PC-9 (cell line): Measurements from ENCODE around the gene SCG5. TPM values are rescaled to one million over a fixed set of nuclear protein-coding genes. Genes with fewer than 3 reads are reported as not detected.

Source experiments
- BruUV-seq: library from RNA; stranded (reverse); fragments of 400-500 nt; replicated peaks from 2 replicates; lab custom pipeline; 2021; lab: Mats Ljungman, UMichigan
- CTCF ChIA-PET: fragments of 300-600 bp; sonication (Branson Sonifier 250); formaldehyde crosslinking; loops from one replicate; lab custom pipeline; 2022; ENCODE audit warnings: antibody characterized with exemption; lab: Charles Lee
- POLR2A ChIA-PET: fragments of 300-600 bp; sonication (Branson Sonifier 250); formaldehyde crosslinking; loops from one replicate; lab custom pipeline; 2022; ENCODE audit warnings: antibody characterized with exemption; ENCODE audit not compliant: unreplicated experiment; lab: Charles Lee
- DNase-seq, 2 experiments: peaks; one replicate each; pipeline versions ENCODE4 v3.0.0 to v3.0.0-alpha.2; 2015 to 2022; ENCODE audit warnings: mixed read lengths in 1 of 2
- H2AFZ ChIP-seq: fragments of 200-600 bp; sonication (generic); 2 replicates; pipeline ENCODE4 v1.8.1; 2017; ENCODE audit warnings: antibody characterized with exemption
- H3F3A ChIP-seq: fragments of 200-600 bp; sonication (generic); 2 replicates; pipeline ENCODE4 v1.8.1; 2017; ENCODE audit warnings: antibody characterized with exemption, mild to moderate bottlenecking, low read depth; ENCODE audit not compliant: insufficient read depth
- H3K27ac ChIP-seq: fragments of 200-600 bp; sonication (generic); 2 replicates; pipeline ENCODE4 v1.6.1; 2016; ENCODE audit warnings: mixed run types
- H3K27me3 ChIP-seq: fragments of 200-600 bp; sonication (generic); 2 replicates; pipeline ENCODE4 v1.6.1; 2016; ENCODE audit warnings: low read depth, mixed run types; ENCODE audit not compliant: insufficient read depth
- H3K36me3 ChIP-seq: fragments of 200-600 bp; sonication (generic); 2 replicates; pipeline ENCODE4 v1.6.1; 2016; ENCODE audit warnings: low read depth, mixed run types
- H3K4me1 ChIP-seq: fragments of 200-600 bp; sonication (generic); replicated peaks from 2 replicates; pipeline ENCODE4 v1.6.1; 2016; ENCODE audit warnings: mixed run types; ENCODE audit not compliant: insufficient read depth
- H3K4me2 ChIP-seq: fragments of 200-600 bp; sonication (generic); 2 replicates; pipeline ENCODE4 v1.6.1; 2017; ENCODE audit warnings: mixed run types
- H3K4me3 ChIP-seq: fragments of 200-600 bp; sonication (generic); 2 replicates; pipeline ENCODE4 v1.6.1; 2016; ENCODE audit warnings: mixed run types
- H3K79me2 ChIP-seq: fragments of 200-600 bp; sonication (generic); 2 replicates; pipeline ENCODE4 v1.6.1; 2017; ENCODE audit warnings: low read depth, mixed run types
- H3K9me2 ChIP-seq: fragments of 200-600 bp; sonication (generic); 2 replicates; pipeline ENCODE4 v1.8.1; 2017; ENCODE audit warnings: mild to moderate bottlenecking; ENCODE audit not compliant: insufficient read depth
- H3K9me3 ChIP-seq: fragments of 200-600 bp; sonication (generic); 2 replicates; pipeline ENCODE4 v1.8.1; 2016; ENCODE audit warnings: low read depth; ENCODE audit not compliant: insufficient read depth
- H4K20me1 ChIP-seq: fragments of 200-600 bp; sonication (generic); 2 replicates; pipeline ENCODE4 v1.8.1; 2017; ENCODE audit not compliant: insufficient read depth
- EZH2 ChIP-seq: fragments of 200-600 bp; sonication (generic); IDR thresholded peaks from 2 replicates; pipeline ENCODE4 v1.8.0; 2017; ENCODE audit warnings: antibody characterized with exemption, low read depth
- intact Hi-C: fragments of 100-400 bp; cut with micrococcal nuclease; formaldehyde crosslinking; loops from one replicate; pipeline ENCODE4 v1.10.0; 2022; ENCODE audit not compliant: unreplicated experiment
- total RNA-seq: library from RNA; stranded (reverse); gene quantifications from 2 replicates; pipeline ENCODE4 v1.2.3, GENCODE V29; 2021
- TF ChIP-seq, protein P1 (sequence below): fragments of 200-600 bp; sonication (generic); conservative IDR thresholded peaks from 2 replicates; pipeline ENCODE4 v1.6.1; 2017; ENCODE audit warnings: mixed run types, antibody characterized with exemption, mild to moderate bottlenecking, moderate library complexity

SCG5 gene
- total RNA-seq, 1 experiment from 2014 or later = 0.39 TPM

DNA sequence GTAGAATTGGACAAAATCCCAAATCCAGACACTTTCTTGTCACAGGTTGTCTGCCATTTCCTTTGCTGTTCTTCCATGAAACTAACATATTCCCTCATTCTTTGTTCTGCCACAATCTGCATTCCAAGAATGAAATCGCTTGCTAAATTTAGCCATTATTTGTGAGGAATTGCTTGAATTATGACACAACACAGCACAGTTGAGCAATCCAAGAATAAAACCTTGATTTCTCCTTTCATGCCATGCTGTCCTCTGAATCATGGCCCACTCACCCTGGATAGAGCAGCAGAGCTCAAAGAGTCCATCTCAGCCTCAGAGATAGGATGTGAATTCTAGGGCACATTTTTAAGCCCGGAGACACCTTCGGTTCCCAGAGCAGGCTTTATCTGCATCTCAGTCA, 41.1 kb downstream of the SCG5 start:
- H3K4me2 ChIP-seq = no peak overlapping the region
- H3K4me1 ChIP-seq = peaks cover 9% of the 10 kb centered on the region; the same call in 1 of the 2 replicates
- ChIA-PET CTCF (no interaction called here), POLR2A (interaction anchor here (0.6 kb wide), 2 partner anchors 142 to 297 kb away, joined by 4 to 52 read pairs; no protein-coding TSS in a partner anchor)
- H3K9me3 ChIP-seq = no peaks in the 10 kb centered on the region
- BruUV-seq = no TSS peak
- H3F3A ChIP-seq = no peaks in the 10 kb centered on the region
- no peaks in the 10 kb centered on the region for H3K36me3 ChIP-seq
- DNase-seq = no peak
- no peaks in the 10 kb centered on the region for H4K20me1 ChIP-seq
- H3K9me2 ChIP-seq = no peaks in the 10 kb centered on the region
- no peak for TF ChIP-seq EZH2
- TF ChIP-seq, protein P1, sequence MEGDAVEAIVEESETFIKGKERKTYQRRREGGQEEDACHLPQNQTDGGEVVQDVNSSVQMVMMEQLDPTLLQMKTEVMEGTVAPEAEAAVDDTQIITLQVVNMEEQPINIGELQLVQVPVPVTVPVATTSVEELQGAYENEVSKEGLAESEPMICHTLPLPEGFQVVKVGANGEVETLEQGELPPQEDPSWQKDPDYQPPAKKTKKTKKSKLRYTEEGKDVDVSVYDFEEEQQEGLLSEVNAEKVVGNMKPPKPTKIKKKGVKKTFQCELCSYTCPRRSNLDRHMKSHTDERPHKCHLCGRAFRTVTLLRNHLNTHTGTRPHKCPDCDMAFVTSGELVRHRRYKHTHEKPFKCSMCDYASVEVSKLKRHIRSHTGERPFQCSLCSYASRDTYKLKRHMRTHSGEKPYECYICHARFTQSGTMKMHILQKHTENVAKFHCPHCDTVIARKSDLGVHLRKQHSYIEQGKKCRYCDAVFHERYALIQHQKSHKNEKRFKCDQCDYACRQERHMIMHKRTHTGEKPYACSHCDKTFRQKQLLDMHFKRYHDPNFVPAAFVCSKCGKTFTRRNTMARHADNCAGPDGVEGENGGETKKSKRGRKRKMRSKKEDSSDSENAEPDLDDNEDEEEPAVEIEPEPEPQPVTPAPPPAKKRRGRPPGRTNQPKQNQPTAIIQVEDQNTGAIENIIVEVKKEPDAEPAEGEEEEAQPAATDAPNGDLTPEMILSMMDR = no peak
- intact Hi-C loops = no loop called here
- no peak overlapping the region for H3K4me3 ChIP-seq
- no peak overlapping the region for H2AFZ ChIP-seq
- no peaks in the 10 kb centered on the region for H3K79me2 ChIP-seq
- no peak overlapping the region for H3K27ac ChIP-seq
- H3K27me3 ChIP-seq = no peaks in the 10 kb centered on the region

DNA sequence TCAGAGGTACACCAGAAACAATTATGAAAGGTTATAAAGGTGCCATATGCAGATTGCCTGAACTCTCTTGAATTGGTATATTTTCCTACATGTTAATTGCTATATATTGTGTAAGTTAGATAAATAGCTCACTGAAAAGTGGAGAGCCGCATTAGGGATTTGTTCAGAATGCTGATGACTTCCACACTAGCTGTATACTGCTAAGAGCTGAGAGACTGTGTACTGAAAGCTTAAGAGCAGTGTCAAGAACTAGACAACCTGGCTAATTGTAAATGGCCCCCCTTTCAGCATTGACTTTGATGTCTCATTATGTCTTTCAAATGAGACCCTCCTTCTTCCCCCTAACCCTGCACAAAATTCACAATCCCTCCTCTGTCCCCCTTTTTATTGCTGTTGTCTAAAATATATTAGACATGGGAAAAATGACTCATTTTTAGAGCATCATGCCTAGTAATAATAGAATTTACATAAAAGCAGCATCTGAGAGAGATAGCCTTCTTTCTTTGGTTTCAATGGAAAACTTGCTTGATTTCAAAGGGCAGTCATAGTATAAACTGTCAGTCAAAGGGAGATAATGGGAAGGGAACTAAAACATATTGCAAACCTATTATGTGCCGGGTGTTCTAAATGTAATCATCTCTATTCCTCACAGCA, 41.6 kb downstream of the SCG5 start:
- Histone ChIP-seq H3K27ac (no peak overlapping the region), H3K4me3 (no peak overlapping the region), H3K9me3 (no peaks in the 10 kb centered on the region), H2AFZ (no peak overlapping the region), H3K9me2 (no peaks in the 10 kb centered on the region), H3F3A (no peaks in the 10 kb centered on the region), H3K4me2 (no peak overlapping the region), H4K20me1 (no peaks in the 10 kb centered on the region), H3K79me2 (no peaks in the 10 kb centered on the region), H3K36me3 (no peaks in the 10 kb centered on the region), H3K4me1 (peaks cover 9% of the 10 kb centered on the region; the same call in 1 of the 2 replicates), H3K27me3 (no peaks in the 10 kb centered on the region)
- POLR2A ChIA-PET = interaction anchor here (0.6 kb wide), 2 partner anchors 142 to 297 kb away, joined by 4 to 52 read pairs; no protein-coding TSS in a partner anchor
- intact Hi-C loops = no loop called here
- CTCF ChIA-PET = no interaction called here
- no peak for DNase-seq
- no TSS peak for BruUV-seq
- TF ChIP-seq, protein P1 = no peak
- TF ChIP-seq EZH2 = no peak

DNA sequence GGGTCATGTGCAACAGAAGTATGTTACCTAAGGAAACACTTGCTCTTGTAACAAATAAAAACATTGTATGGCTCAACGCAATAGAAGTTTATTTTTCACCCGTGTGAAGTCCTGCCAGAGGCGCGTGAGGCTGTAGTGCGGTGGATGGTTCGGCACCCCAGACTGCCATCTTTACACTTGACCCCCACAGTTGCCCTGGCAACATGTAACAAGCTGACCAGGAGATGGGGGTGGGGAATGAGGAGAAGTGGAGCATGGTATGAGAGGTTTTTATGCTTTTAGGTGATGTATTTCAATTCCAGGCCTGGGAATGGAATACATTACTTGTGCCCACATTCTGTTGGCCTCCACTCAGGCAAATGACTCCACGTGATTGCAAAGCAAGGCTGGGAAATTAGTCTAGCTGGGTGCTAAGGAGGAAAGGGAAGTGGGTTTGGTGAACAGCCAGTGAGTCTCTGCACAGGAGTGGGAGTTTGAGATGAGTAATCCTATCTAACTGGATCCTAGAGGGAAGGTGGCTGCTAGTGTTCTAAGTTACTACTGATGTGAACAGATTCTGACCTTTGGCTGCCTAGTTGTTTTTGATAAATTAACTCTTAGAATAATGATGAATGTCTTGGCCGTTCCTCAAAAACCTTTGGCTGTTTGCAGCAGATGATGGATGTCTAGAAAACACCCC, 42.5 kb downstream of the SCG5 start:
- Histone ChIP-seq H3K4me3 (no peak overlapping the region), H3K4me1 (peaks cover 9% of the 10 kb centered on the region; the same call in 1 of the 2 replicates), H3K9me2 (no peaks in the 10 kb centered on the region), H3K9me3 (no peaks in the 10 kb centered on the region), H4K20me1 (no peaks in the 10 kb centered on the region), H3K79me2 (no peaks in the 10 kb centered on the region), H3K27ac (no peak overlapping the region), H3K27me3 (no peaks in the 10 kb centered on the region), H2AFZ (no peak overlapping the region), H3F3A (no peaks in the 10 kb centered on the region), H3K36me3 (no peaks in the 10 kb centered on the region), H3K4me2 (no peak overlapping the region)
- POLR2A ChIA-PET = no interaction called here
- CTCF ChIA-PET = no interaction called here
- intact Hi-C loops = no loop called here
- no TSS peak for BruUV-seq
- DNase-seq = no peak
- no peak for TF ChIP-seq EZH2
- TF ChIP-seq, protein P1 = no peak
